Duodenal mucosa (tissue), 2 donors: Measurements from ENCODE around the gene ACTR8.

ENCODE experiments used
- H3K27ac ChIP-seq: one replicate; pipeline ENCODE4 v1.7.0; 2013; ENCODE audit warnings: low read depth, low read length
- H3K27me3 ChIP-seq, 2 donors: one replicate each; pipeline ENCODE4 v1.7.0; 2013; ENCODE audit warnings: low read length in 2 of 2, control low read depth in 1 of 2; ENCODE audit not compliant: insufficient read depth in 2 of 2, control insufficient read depth in 1 of 2
- H3K36me3 ChIP-seq, 2 donors: one replicate each; pipeline ENCODE4 v1.7.0; 2013; ENCODE audit warnings: low read length in 2 of 2, control low read depth in 1 of 2; ENCODE audit not compliant: insufficient read depth in 2 of 2, control insufficient read depth in 1 of 2
- H3K4me1 ChIP-seq, 2 donors: one replicate each; pipeline ENCODE4 v1.7.0; 2013; ENCODE audit warnings: low read length in 2 of 2, control low read depth in 1 of 2; ENCODE audit not compliant: insufficient read depth in 2 of 2, control insufficient read depth in 1 of 2
- H3K4me3 ChIP-seq, 2 donors: one replicate each; pipeline ENCODE4 v1.7.0; 2013; ENCODE audit warnings: low read length in 2 of 2, low read depth in 1 of 2
- H3K9ac ChIP-seq, 2 donors: one replicate each; pipeline ENCODE4 v1.7.0; 2013; ENCODE audit warnings: low read length in 2 of 2, low read depth in 1 of 2
- H3K9me3 ChIP-seq, 2 donors: one replicate each; pipeline ENCODE4 v1.7.0; 2013; ENCODE audit warnings: low read length in 2 of 2, control low read depth in 1 of 2; ENCODE audit not compliant: control insufficient read depth in 1 of 2

The ACTR8 gene

DNA sequence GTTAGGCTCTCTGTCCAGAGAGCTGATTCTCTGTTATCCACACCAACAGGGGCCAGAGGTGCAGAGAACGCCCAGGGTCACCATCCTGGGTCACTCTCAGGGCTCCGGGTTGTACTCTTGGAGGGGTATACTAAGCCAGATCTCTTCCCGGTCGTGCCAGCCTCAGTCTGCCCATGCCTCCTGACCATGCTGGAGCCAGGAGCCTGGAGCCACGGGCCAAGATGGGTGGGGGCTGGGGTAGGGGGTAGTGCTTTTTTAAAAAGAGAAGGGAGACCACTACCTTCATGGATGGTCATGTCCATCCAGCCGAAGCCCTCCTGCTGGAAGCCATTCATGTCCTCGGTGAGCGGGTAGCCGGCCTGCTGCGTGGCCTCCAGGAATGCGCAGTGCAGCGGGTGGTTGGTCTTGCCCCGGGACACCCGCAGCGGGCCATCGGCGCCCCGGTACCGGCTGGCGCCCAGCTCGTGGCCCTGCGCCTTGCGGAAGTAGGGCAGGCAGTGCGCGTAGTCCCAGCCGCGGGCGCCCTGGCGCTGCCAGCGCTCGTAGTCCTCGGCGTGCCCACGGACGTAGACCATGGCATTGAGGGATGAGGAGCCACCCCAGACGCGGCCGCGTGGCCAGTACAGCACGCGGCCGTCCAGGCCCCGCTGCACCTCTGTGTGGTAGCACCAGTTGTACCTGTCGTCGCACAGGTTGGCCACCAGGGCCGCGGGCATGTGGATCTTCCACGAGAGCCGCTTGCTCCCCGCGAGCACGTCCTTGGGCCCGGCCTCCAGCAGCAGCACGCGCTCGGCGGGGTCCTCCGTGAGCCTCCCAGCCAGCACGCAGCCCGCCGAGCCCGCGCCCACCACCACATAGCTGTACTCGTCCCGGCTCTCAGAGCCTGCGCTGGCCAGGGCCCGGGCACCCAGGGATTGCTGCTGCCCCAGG lies 58.7 kb downstream of the ACTR8 start:
- Histone ChIP-seq H3K4me3 (no peak overlapping the region), H3K27me3 (no peaks in the 10 kb centered on the region), H3K27ac (no peak overlapping the region), H3K9ac (no peak overlapping the region), H3K36me3 (peaks cover 6 to 48% of the 10 kb centered on the region in 2 donors), H3K9me3 (no peaks in the 10 kb centered on the region), H3K4me1 (no peaks in the 10 kb centered on the region)

DNA sequence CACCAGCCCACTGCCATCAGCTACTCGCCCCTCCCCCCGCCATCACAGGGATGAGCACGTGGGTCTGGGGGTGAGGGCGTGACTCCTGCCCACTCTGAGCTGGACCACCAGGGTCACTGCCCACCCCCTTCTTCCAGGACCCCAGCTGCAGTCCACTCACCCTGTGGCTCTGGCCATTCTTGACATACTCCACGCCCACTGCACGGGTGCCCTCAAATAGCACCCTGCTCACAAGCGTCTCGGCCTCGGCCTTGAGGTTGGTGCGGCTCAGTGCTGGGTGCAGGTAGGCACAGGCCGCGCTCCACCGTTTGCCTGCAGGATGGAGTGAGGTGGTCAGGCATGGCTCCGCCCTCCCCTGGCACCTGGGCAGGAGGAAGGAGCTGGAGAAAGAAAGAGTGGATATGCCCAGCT lies 59.6 kb downstream of the ACTR8 start:
- H3K9ac ChIP-seq: no peak overlapping the region
- H3K4me3 ChIP-seq: no peak overlapping the region
- H3K36me3 ChIP-seq: peaks cover 6 to 57% of the 10 kb centered on the region in 2 donors
- no peaks in the 10 kb centered on the region for H3K27me3 ChIP-seq
- H3K4me1 ChIP-seq: no peaks in the 10 kb centered on the region
- H3K27ac ChIP-seq: no peak overlapping the region
- H3K9me3 ChIP-seq: no peaks in the 10 kb centered on the region

DNA sequence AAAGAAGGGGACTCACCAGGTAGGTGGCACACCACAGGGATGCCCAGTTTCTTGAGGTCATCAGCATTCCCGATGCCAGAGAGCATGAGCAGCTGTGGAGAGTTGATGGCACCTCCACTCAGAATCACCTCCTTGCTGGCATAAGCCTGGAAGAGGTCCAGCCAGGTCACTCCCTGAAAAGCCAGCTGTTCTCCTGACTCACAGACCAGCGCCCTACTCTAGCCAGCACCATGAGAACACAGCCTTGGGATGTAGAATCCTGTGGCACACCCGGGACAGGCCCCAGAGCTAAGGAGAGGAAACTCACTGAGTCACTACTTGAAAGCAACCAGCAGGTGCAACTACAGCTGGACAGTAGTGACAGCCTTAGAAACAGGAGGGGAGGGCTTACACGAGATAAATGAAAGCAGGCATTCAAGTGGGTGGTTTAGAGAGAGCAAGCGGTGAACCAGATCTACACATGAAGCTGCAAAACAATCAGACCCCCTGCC lies 60.3 kb downstream of the ACTR8 start:
- Histone ChIP-seq H3K4me3 (no peak overlapping the region), H3K27me3 (no peaks in the 10 kb centered on the region), H3K36me3 (peaks cover 6 to 63% of the 10 kb centered on the region in 2 donors), H3K9me3 (no peaks in the 10 kb centered on the region), H3K9ac (no peak overlapping the region), H3K4me1 (no peaks in the 10 kb centered on the region), H3K27ac (no peak overlapping the region)

DNA sequence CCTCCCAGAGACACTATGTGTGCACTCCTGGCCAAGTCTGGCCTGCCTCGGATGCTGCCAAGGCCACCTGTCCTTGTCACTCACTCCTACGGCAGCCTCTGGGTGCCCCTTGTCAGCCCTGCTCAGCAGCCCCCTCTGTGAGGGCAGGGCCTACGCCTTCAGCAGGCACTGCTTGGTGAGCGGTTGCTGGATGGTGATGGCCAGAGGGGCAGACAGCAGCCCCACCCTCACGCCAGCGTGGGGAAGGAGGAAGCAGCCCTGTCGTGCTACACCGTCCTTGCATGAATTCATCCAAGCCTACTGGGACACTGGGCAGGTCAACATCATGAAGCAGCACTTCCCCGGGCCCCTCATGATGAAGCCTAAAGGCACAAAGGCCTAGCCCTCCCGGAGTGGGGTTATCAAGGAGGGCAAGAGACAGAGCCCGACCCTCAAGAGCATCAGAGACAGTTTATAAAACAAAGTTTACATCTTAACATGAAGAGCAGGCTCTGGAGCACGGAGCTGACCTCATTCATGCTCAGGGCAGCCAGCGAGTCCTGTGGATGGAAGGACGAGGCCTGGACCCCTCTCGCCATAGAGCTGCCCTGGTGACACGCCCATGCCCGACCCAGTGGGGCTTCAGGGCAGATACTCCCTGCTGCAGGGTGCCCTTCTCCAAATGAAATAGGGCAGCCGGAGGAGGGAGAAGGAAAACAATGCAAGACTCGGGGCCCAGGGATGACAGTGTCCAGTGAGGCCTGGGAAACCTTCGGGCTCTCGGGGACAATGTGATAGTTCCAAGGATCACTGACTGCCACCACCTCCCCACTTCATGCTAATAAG lies 61.0 kb downstream of the ACTR8 start:
- H3K9ac ChIP-seq: no peak overlapping the region
- H3K9me3 ChIP-seq: no peaks in the 10 kb centered on the region
- no peaks in the 10 kb centered on the region for H3K4me1 ChIP-seq
- no peak overlapping the region for H3K4me3 ChIP-seq
- peaks cover 8 to 63% of the 10 kb centered on the region in 2 donors for H3K36me3 ChIP-seq
- no peaks in the 10 kb centered on the region for H3K27me3 ChIP-seq
- H3K27ac ChIP-seq: no peak overlapping the region

DNA sequence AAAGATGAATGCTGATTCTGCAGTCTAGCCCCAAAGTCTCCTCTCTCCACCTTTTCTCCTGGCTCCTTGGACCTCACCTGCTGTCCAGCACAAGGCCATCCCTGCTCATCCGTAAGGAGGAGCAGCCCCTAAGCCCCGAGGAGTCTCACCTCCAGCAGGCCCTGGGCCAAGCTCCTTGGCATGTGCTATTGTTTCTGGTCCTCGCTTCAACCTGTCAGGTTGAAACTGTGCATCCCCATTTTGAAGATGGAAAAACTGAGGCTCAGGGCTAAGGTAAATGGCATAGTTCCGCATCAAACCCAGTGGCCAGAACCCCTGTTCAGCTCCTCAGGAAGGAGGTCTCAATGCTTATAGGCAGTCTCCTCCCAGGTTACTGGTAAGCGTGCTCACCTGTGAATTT lies 61.9 kb downstream of the ACTR8 start:
- no peak overlapping the region for H3K4me3 ChIP-seq
- no peaks in the 10 kb centered on the region for H3K4me1 ChIP-seq
- H3K36me3 ChIP-seq: peaks cover 8 to 69% of the 10 kb centered on the region in 2 donors
- no peak overlapping the region for H3K9ac ChIP-seq
- no peaks in the 10 kb centered on the region for H3K9me3 ChIP-seq
- no peaks in the 10 kb centered on the region for H3K27me3 ChIP-seq
- no peak overlapping the region for H3K27ac ChIP-seq

DNA sequence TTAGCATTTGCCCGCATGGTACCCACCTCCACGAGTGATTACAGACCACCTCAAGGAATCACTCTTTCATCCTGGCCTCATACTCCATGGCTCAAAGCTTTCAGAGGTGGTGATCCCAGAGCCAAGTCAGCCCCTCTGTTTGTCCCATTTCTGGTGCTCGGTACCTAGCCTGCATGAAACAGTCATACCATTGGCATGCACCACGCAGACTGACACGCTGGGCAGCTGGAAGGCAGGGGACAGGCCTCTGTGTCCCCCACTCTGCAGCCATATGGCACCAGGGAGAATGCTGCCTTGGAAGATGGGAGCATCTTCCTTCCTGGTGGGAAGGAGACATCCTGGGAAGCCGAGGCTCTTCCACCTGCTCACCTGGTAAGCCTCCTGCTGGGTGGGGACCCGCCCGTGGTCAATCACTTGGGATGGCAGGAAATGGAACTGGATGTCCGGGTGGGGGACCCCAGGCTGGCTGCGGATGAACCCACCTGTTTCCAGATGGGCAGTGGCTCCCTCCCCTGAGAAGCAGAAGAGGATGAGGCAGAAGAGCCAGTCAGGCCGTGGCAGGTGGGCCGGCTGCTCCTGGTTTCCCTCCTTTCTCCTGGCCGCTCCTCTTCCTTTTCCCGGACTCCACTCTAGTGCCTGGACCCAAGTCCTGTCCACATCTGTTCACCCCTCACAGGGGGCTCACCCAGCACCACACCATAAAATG lies 62.6 kb downstream of the ACTR8 start:
- Histone ChIP-seq H3K9me3 (no peaks in the 10 kb centered on the region), H3K4me3 (no peak overlapping the region), H3K27me3 (no peaks in the 10 kb centered on the region), H3K27ac (no peak overlapping the region), H3K9ac (no peak overlapping the region), H3K36me3 (peaks cover 8 to 72% of the 10 kb centered on the region in 2 donors), H3K4me1 (no peaks in the 10 kb centered on the region)

DNA sequence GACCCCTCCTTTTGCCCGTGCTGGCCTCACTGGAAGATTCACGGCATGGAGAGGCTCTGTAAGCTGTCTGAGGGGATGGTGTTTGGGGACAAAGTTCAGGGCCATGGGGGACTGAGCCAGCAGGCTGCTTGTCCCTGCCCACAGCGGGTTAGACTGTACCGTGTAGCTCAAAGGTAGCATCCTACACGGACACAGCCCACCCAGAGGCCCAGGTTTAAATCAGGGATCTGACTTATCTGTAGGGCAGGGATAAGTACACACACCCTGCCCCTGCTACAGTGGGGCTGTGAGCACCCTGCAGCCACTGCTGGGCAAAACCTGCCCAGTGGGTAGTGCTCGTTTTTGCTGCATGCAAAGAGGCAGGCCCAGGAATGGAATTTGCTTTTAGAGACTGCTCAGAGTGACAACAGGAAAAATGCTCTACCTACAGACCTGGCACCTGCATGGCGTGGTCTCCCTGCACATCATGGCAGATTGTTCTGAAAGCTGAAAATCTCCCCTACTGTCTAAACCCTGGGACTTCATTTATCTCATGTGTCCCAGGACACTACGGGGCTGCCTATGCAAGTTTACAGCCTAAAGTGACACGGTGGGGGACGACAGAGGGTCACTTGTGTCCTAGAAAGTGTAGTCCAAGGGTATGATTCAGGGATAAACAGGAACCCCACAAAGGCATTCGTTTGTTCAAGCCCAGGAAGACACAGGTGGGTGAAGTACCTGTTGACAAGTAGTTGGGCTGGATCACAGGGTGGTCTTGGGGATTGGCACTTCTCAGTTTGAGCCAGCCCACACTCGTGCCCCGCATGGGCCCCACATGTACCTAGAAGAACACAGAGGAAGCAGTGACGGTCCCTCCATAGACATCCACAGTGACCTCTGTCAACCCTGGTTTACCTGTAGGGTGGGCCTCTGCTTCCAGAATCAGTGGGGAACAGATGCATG lies 63.5 kb downstream of the ACTR8 start:
- H3K27me3 ChIP-seq: no peaks in the 10 kb centered on the region
- no peak overlapping the region for H3K27ac ChIP-seq
- no peaks in the 10 kb centered on the region for H3K4me1 ChIP-seq
- no peak overlapping the region for H3K9ac ChIP-seq
- no peak overlapping the region for H3K4me3 ChIP-seq
- H3K36me3 ChIP-seq: peaks cover 8 to 72% of the 10 kb centered on the region in 2 donors
- no peaks in the 10 kb centered on the region for H3K9me3 ChIP-seq

DNA sequence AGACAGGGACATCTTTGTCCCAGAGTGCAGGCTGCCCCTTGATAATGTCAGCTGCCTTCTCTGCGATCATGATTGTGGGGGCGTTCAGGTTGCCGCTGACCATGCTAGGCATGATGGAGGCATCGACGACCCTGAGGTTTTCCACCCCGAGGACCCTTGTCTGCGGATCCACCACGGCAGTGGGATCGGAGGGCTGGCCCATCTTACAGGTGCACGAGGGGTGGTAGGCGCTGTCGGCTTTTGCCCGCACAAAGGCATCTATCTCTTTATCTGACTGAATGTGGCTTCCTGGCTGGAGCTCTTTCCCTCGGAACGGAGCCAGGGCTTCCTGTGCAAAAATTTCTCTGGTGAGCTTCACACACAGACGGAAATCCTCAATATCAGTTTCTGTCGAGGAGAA lies 64.1 kb downstream of the ACTR8 start:
- Histone ChIP-seq H3K27ac (no peak overlapping the region), H3K9me3 (no peaks in the 10 kb centered on the region), H3K9ac (no peak overlapping the region), H3K36me3 (peaks cover 8 to 67% of the 10 kb centered on the region in 2 donors), H3K27me3 (no peaks in the 10 kb centered on the region), H3K4me3 (no peak overlapping the region), H3K4me1 (no peaks in the 10 kb centered on the region)

DNA sequence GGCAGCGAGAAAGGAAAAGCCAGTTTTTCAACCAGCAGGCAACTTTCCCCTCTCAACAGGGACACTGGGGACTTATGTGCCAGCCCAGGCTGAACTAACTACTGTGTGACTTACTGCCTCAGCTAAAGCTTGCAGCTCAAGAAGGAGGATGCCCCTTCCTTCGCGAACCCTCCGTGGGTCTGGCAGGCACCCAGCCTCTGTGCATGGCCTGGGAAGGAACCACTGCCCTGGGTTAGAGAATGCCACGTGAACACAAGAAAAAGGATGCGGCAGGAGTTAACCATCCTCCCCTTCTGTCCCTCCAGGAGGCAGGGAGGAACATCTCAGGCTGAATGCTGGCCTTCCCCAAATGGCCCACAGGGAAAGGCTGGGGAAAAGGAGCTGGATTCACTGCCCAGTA lies 64.7 kb downstream of the ACTR8 start:
- Histone ChIP-seq H3K27me3 (no peaks in the 10 kb centered on the region), H3K9me3 (no peaks in the 10 kb centered on the region), H3K36me3 (peaks cover 8 to 61% of the 10 kb centered on the region in 2 donors), H3K27ac (no peak overlapping the region), H3K4me3 (no peak overlapping the region), H3K4me1 (no peaks in the 10 kb centered on the region), H3K9ac (no peak overlapping the region)
